Mesodermal cell (in vitro differentiated cells): Measurements from ENCODE around the gene USP35.
A peak's percentile ranks its signal among the peaks of the same experiment; 100 is the strongest.

ENCODE experiments used
- H3K27ac ChIP-seq: 2 replicates; pipeline ENCODE4 v1.7.0; 2013; ENCODE audit warnings: mild to moderate bottlenecking, low read depth, low read length, moderate library complexity; ENCODE audit not compliant: severe bottlenecking
- H3K36me3 ChIP-seq: 2 replicates; pipeline ENCODE4 v1.7.1; 2013; ENCODE audit warnings: mild to moderate bottlenecking, low read length, moderate library complexity; ENCODE audit not compliant: control insufficient read depth, insufficient read depth
- H3K4me1 ChIP-seq: one replicate; pipeline ENCODE4 v1.7.1; 2013; ENCODE audit warnings: mild to moderate bottlenecking, low read length; ENCODE audit not compliant: insufficient read depth, control insufficient read depth, poor library complexity, severe bottlenecking
- H3K4me3 ChIP-seq: 2 replicates; pipeline ENCODE4 v1.7.0; 2013; ENCODE audit warnings: low read length, control low read depth, mild to moderate bottlenecking; ENCODE audit not compliant: insufficient read depth, poor library complexity, severe bottlenecking; ENCODE audit errors: extremely low read depth
- H3K9me3 ChIP-seq: 2 replicates; pipeline ENCODE4 v1.7.1; 2013; ENCODE audit warnings: mild to moderate bottlenecking, low read length, moderate library complexity; ENCODE audit not compliant: control insufficient read depth
- WGBS, 2 experiments: methylation state at CpG; one replicate each; pipeline ENCODE4 v1.1.5; 2013; ENCODE audit warnings: missing lambda C conversion rate in 2 of 2; ENCODE audit not compliant: insufficient coverage in 2 of 2; 5-methylcytosine and 5-hydroxymethylcytosine counted together

USP35 gene

GRCh38 chr11:78156127-78156844 is 32.4 kb upstream of the USP35 start:
- H3K9me3 ChIP-seq = no peaks in the 10 kb centered on the region
- H3K27ac ChIP-seq = peak overlapping the region; percentile 59
- no peak overlapping the region for H3K4me3 ChIP-seq
- H3K36me3 ChIP-seq = no peaks in the 10 kb centered on the region
- WGBS, 2 experiments = 74 to 85% methylated on average over 2 to 4 of the region's 6 CpGs
- peaks cover 15% of the 10 kb centered on the region for H3K4me1 ChIP-seq

- peaks cover 15% of the 10 kb centered on the region for H3K4me1 ChIP-seq
- H3K9me3 ChIP-seq = no peaks in the 10 kb centered on the region
- 70 to 96% methylated on average over 3 of the region's 6 CpGs for WGBS, 2 experiments
- H3K36me3 ChIP-seq = no peaks in the 10 kb centered on the region
- H3K27ac ChIP-seq = no peak overlapping the region
- H3K4me3 ChIP-seq = no peak overlapping the region
Measured at GRCh38 chr11:78158987-78159652, 29.6 kb upstream of the USP35 start.

- H3K27ac ChIP-seq = no peak overlapping the region
- H3K4me3 ChIP-seq = no peak overlapping the region
- H3K4me1 ChIP-seq = peaks cover 15% of the 10 kb centered on the region
- no CpG with 5 or more reads among the region's 1 CpG for WGBS, 2 experiments
- no peaks in the 10 kb centered on the region for H3K36me3 ChIP-seq
- no peaks in the 10 kb centered on the region for H3K9me3 ChIP-seq
Measured at GRCh38 chr11:78160557-78160956, 28.2 kb upstream of the USP35 start.

GRCh38 chr11:78161346-78161745 is 27.4 kb upstream of the USP35 start:
- 80 to 92% methylated on average over 1 to 2 of the region's 2 CpGs for WGBS, 2 experiments
- no peak overlapping the region for H3K27ac ChIP-seq
- H3K36me3 ChIP-seq = no peaks in the 10 kb centered on the region
- H3K9me3 ChIP-seq = no peaks in the 10 kb centered on the region
- H3K4me1 ChIP-seq = peaks cover 11% of the 10 kb centered on the region
- no peak overlapping the region for H3K4me3 ChIP-seq

GRCh38 chr11:78161962-78162371 is 26.8 kb upstream of the USP35 start:
- no peaks in the 10 kb centered on the region for H3K9me3 ChIP-seq
- 88 to 91% methylated on average over 2 to 4 of the region's 5 CpGs for WGBS, 2 experiments
- no peaks in the 10 kb centered on the region for H3K36me3 ChIP-seq
- H3K4me3 ChIP-seq = no peak overlapping the region
- peaks cover 15% of the 10 kb centered on the region for H3K4me1 ChIP-seq
- H3K27ac ChIP-seq = no peak overlapping the region

- Histone ChIP-seq H3K4me1 (peaks cover 25% of the 10 kb centered on the region), H3K4me3 (no peak overlapping the region)
- WGBS, 2 experiments = 90 to 100% methylated on average over 2 of the region's 2 CpGs
Measured at GRCh38 chr11:78163828-78164227, 24.9 kb upstream of the USP35 start.

GRCh38 chr11:78164471-78164870 is 24.2 kb upstream of the USP35 start:
- no peaks in the 10 kb centered on the region for H3K9me3 ChIP-seq
- WGBS, 2 experiments = 80 to 100% methylated on average over 1 of the region's 2 CpGs
- H3K27ac ChIP-seq = no peak overlapping the region
- H3K4me1 ChIP-seq = peaks cover 24% of the 10 kb centered on the region
- H3K36me3 ChIP-seq = no peaks in the 10 kb centered on the region
- H3K4me3 ChIP-seq = no peak overlapping the region

More at GRCh38 chr11:78163828-78164227, 24.9 kb upstream of the USP35 start:
- no peaks in the 10 kb centered on the region for H3K36me3 ChIP-seq
- H3K27ac ChIP-seq = no peak overlapping the region
- H3K9me3 ChIP-seq = no peaks in the 10 kb centered on the region

GRCh38 chr11:78166855-78167469 is 21.8 kb upstream of the USP35 start:
- peaks cover 28% of the 10 kb centered on the region for H3K4me1 ChIP-seq
- 95 to 96% methylated on average over 5 of the region's 6 CpGs for WGBS, 2 experiments
- H3K4me3 ChIP-seq = no peak overlapping the region
- H3K9me3 ChIP-seq = no peaks in the 10 kb centered on the region
- peak overlapping the region; percentile 74 for H3K27ac ChIP-seq
- peaks cover under 1% of the 10 kb centered on the region for H3K36me3 ChIP-seq

GRCh38 chr11:78168539-78169477 is 19.9 kb upstream of the USP35 start:
- Histone ChIP-seq H3K4me3 (no peak overlapping the region), H3K4me1 (peaks cover 28% of the 10 kb centered on the region), H3K27ac (peak overlapping the region; percentile 78), H3K36me3 (peaks cover 16% of the 10 kb centered on the region), H3K9me3 (no peaks in the 10 kb centered on the region)
- 79 to 88% methylated on average over 13 to 15 of the region's 17 CpGs for WGBS, 2 experiments

GRCh38 chr11:78170413-78170812 is 18.3 kb upstream of the USP35 start:
- Histone ChIP-seq H3K27ac (no peak overlapping the region), H3K36me3 (peaks cover 23% of the 10 kb centered on the region), H3K4me3 (no peak overlapping the region), H3K9me3 (no peaks in the 10 kb centered on the region), H3K4me1 (peaks cover 28% of the 10 kb centered on the region)
- WGBS, 2 experiments = 97 to 98% methylated on average over 10 to 11 of the region's 11 CpGs
